ENCODE results near the gene PSMD10. TPM values are rescaled to one million over a fixed set of nuclear protein-coding genes. Genes with fewer than 3 reads are reported as not detected.

PSMD10 gene
- polyA plus RNA-seq, 2 donors, result 35.9 to 39.4 TPM

GRCh38 chrX:108088511-108088910, 2.8 kb downstream of the PSMD10 start:
- H3K9me3 ChIP-seq (ENCODE audit: control insufficient read depth in 2 of 2, insufficient read depth in 1 of 2, low read depth in 1 of 2, low read length in 1 of 2), result no peaks in the 10 kb centered on the region
- no peak overlapping the region for H3K4me3 ChIP-seq (ENCODE audit: low read depth in 1 of 2, low read length in 2 of 2)
- no peaks in the 10 kb centered on the region for H3K36me3 ChIP-seq (ENCODE audit: control insufficient read depth in 2 of 2, insufficient read depth in 2 of 2, low read length in 1 of 2)
- H3K4me1 ChIP-seq (ENCODE audit: control insufficient read depth in 2 of 2, insufficient read depth in 2 of 2, low read length in 1 of 2), result no peaks in the 10 kb centered on the region
- no peak overlapping the region for H3K27ac ChIP-seq (ENCODE audit: low read depth in 2 of 2, low read length in 1 of 2)
- H3K27me3 ChIP-seq (ENCODE audit: control insufficient read depth in 1 of 2, insufficient read depth in 2 of 2, low read length in 2 of 2), result peaks cover 0 to 3% of the 10 kb centered on the region in 2 donors
- WGBS, 2 donors, result 52 to 80% methylated on average over 1 of the region's 1 CpG

- H3K36me3 ChIP-seq (ENCODE audit: control insufficient read depth in 2 of 2, insufficient read depth in 2 of 2, low read length in 1 of 2), result no peaks in the 10 kb centered on the region
- no peaks in the 10 kb centered on the region for H3K4me1 ChIP-seq (ENCODE audit: control insufficient read depth in 2 of 2, insufficient read depth in 2 of 2, low read length in 1 of 2)
- H3K27ac ChIP-seq (ENCODE audit: low read depth in 2 of 2, low read length in 1 of 2), result no peak overlapping the region
- no peak overlapping the region for H3K4me3 ChIP-seq (ENCODE audit: low read depth in 1 of 2, low read length in 2 of 2)
- WGBS, 2 donors, result 80 to 94% methylated on average over 6 of the region's 6 CpGs
- H3K9me3 ChIP-seq (ENCODE audit: control insufficient read depth in 2 of 2, insufficient read depth in 1 of 2, low read depth in 1 of 2, low read length in 1 of 2), result no peaks in the 10 kb centered on the region
- H3K27me3 ChIP-seq (ENCODE audit: control insufficient read depth in 1 of 2, insufficient read depth in 2 of 2, low read length in 2 of 2), result peaks cover 0 to 3% of the 10 kb centered on the region in 2 donors
Observed at GRCh38 chrX:108087792-108088191, 3.5 kb downstream of the PSMD10 start.

- WGBS, 2 donors, result 76 to 93% methylated on average over 2 of the region's 2 CpGs
Observed at GRCh38 chrX:108081110-108081509, 10.2 kb downstream of the PSMD10 start.

GRCh38 chrX:108072746-108073145, 18.6 kb downstream of the PSMD10 start:
- Histone ChIP-seq H3K27ac (ENCODE audit: low read depth in 2 of 2, low read length in 1 of 2) (no peak overlapping the region), H3K4me1 (ENCODE audit: control insufficient read depth in 2 of 2, insufficient read depth in 2 of 2, low read length in 1 of 2) (no peaks in the 10 kb centered on the region), H3K9me3 (ENCODE audit: control insufficient read depth in 2 of 2, insufficient read depth in 1 of 2, low read depth in 1 of 2, low read length in 1 of 2) (no peaks in the 10 kb centered on the region), H3K27me3 (ENCODE audit: control insufficient read depth in 1 of 2, insufficient read depth in 2 of 2, low read length in 2 of 2) (peaks cover 0 to 2% of the 10 kb centered on the region in 2 donors), H3K4me3 (ENCODE audit: low read depth in 1 of 2, low read length in 2 of 2) (no peak overlapping the region), H3K36me3 (ENCODE audit: control insufficient read depth in 2 of 2, insufficient read depth in 2 of 2, low read length in 1 of 2) (no peaks in the 10 kb centered on the region)
- WGBS, 2 donors, result 81 to 84% methylated on average over 5 of the region's 5 CpGs

More at GRCh38 chrX:108081110-108081509, 10.2 kb downstream of the PSMD10 start:
- no peaks in the 10 kb centered on the region for H3K4me1 ChIP-seq (ENCODE audit: control insufficient read depth in 2 of 2, insufficient read depth in 2 of 2, low read length in 1 of 2)
- no peak overlapping the region for H3K4me3 ChIP-seq (ENCODE audit: low read depth in 1 of 2, low read length in 2 of 2)
- peaks cover 0 to 3% of the 10 kb centered on the region in 2 donors for H3K27me3 ChIP-seq (ENCODE audit: control insufficient read depth in 1 of 2, insufficient read depth in 2 of 2, low read length in 2 of 2)
- no peak overlapping the region for H3K27ac ChIP-seq (ENCODE audit: low read depth in 2 of 2, low read length in 1 of 2)
- no peaks in the 10 kb centered on the region for H3K9me3 ChIP-seq (ENCODE audit: control insufficient read depth in 2 of 2, insufficient read depth in 1 of 2, low read depth in 1 of 2, low read length in 1 of 2)
- H3K36me3 ChIP-seq (ENCODE audit: control insufficient read depth in 2 of 2, insufficient read depth in 2 of 2, low read length in 1 of 2), result no peaks in the 10 kb centered on the region

- no peak overlapping the region for H3K4me3 ChIP-seq (ENCODE audit: low read depth in 1 of 2, low read length in 2 of 2)
- H3K27ac ChIP-seq (ENCODE audit: low read depth in 2 of 2, low read length in 1 of 2), result no peak overlapping the region
- H3K4me1 ChIP-seq (ENCODE audit: control insufficient read depth in 2 of 2, insufficient read depth in 2 of 2, low read length in 1 of 2), result no peaks in the 10 kb centered on the region
- 71 to 77% methylated on average over 1 of the region's 1 CpG for WGBS, 2 donors
- H3K9me3 ChIP-seq (ENCODE audit: control insufficient read depth in 2 of 2, insufficient read depth in 1 of 2, low read depth in 1 of 2, low read length in 1 of 2), result no peaks in the 10 kb centered on the region
- no peaks in the 10 kb centered on the region for H3K36me3 ChIP-seq (ENCODE audit: control insufficient read depth in 2 of 2, insufficient read depth in 2 of 2, low read length in 1 of 2)
- H3K27me3 ChIP-seq (ENCODE audit: control insufficient read depth in 1 of 2, insufficient read depth in 2 of 2, low read length in 2 of 2), result peaks cover 0 to 2% of the 10 kb centered on the region in 2 donors
Observed at GRCh38 chrX:108071578-108071977, 19.8 kb downstream of the PSMD10 start.

GRCh38 chrX:108070891-108071290, 20.5 kb downstream of the PSMD10 start:
- Histone ChIP-seq H3K27me3 (ENCODE audit: control insufficient read depth in 1 of 2, insufficient read depth in 2 of 2, low read length in 2 of 2) (peaks cover 0 to 2% of the 10 kb centered on the region in 2 donors), H3K9me3 (ENCODE audit: control insufficient read depth in 2 of 2, insufficient read depth in 1 of 2, low read depth in 1 of 2, low read length in 1 of 2) (no peaks in the 10 kb centered on the region), H3K36me3 (ENCODE audit: control insufficient read depth in 2 of 2, insufficient read depth in 2 of 2, low read length in 1 of 2) (no peaks in the 10 kb centered on the region), H3K27ac (ENCODE audit: low read depth in 2 of 2, low read length in 1 of 2) (no peak overlapping the region), H3K4me1 (ENCODE audit: control insufficient read depth in 2 of 2, insufficient read depth in 2 of 2, low read length in 1 of 2) (no peaks in the 10 kb centered on the region), H3K4me3 (ENCODE audit: low read depth in 1 of 2, low read length in 2 of 2) (no peak overlapping the region)
- WGBS, 2 donors, result 23 to 36% methylated on average over 4 of the region's 4 CpGs

GRCh38 chrX:108068121-108068520, 23.2 kb downstream of the PSMD10 start:
- H3K4me3 ChIP-seq (ENCODE audit: low read depth in 1 of 2, low read length in 2 of 2), result no peak overlapping the region
- no peaks in the 10 kb centered on the region for H3K36me3 ChIP-seq (ENCODE audit: control insufficient read depth in 2 of 2, insufficient read depth in 2 of 2, low read length in 1 of 2)
- no peaks in the 10 kb centered on the region for H3K9me3 ChIP-seq (ENCODE audit: control insufficient read depth in 2 of 2, insufficient read depth in 1 of 2, low read depth in 1 of 2, low read length in 1 of 2)
- H3K27me3 ChIP-seq (ENCODE audit: control insufficient read depth in 1 of 2, insufficient read depth in 2 of 2, low read length in 2 of 2), result peaks cover 0 to 4% of the 10 kb centered on the region in 2 donors
- H3K27ac ChIP-seq (ENCODE audit: low read depth in 2 of 2, low read length in 1 of 2), result no peak overlapping the region
- H3K4me1 ChIP-seq (ENCODE audit: control insufficient read depth in 2 of 2, insufficient read depth in 2 of 2, low read length in 1 of 2), result no peaks in the 10 kb centered on the region
- 39 to 43% methylated on average over 1 of the region's 1 CpG for WGBS, 2 donors

GRCh38 chrX:108064613-108065012, 26.7 kb downstream of the PSMD10 start:
- no peak overlapping the region for H3K4me3 ChIP-seq (ENCODE audit: low read depth in 1 of 2, low read length in 2 of 2)
- 66 to 79% methylated on average over 2 of the region's 2 CpGs for WGBS, 2 donors
- no peak overlapping the region for H3K27ac ChIP-seq (ENCODE audit: low read depth in 2 of 2, low read length in 1 of 2)
- peaks cover 0 to 4% of the 10 kb centered on the region in 2 donors for H3K27me3 ChIP-seq (ENCODE audit: control insufficient read depth in 1 of 2, insufficient read depth in 2 of 2, low read length in 2 of 2)
- H3K4me1 ChIP-seq (ENCODE audit: control insufficient read depth in 2 of 2, insufficient read depth in 2 of 2, low read length in 1 of 2), result no peaks in the 10 kb centered on the region
- H3K36me3 ChIP-seq (ENCODE audit: control insufficient read depth in 2 of 2, insufficient read depth in 2 of 2, low read length in 1 of 2), result no peaks in the 10 kb centered on the region
- H3K9me3 ChIP-seq (ENCODE audit: control insufficient read depth in 2 of 2, insufficient read depth in 1 of 2, low read depth in 1 of 2, low read length in 1 of 2), result no peaks in the 10 kb centered on the region

GRCh38 chrX:108064001-108064400, 27.3 kb downstream of the PSMD10 start:
- Histone ChIP-seq H3K36me3 (ENCODE audit: control insufficient read depth in 2 of 2, insufficient read depth in 2 of 2, low read length in 1 of 2) (no peaks in the 10 kb centered on the region), H3K9me3 (ENCODE audit: control insufficient read depth in 2 of 2, insufficient read depth in 1 of 2, low read depth in 1 of 2, low read length in 1 of 2) (no peaks in the 10 kb centered on the region), H3K4me1 (ENCODE audit: control insufficient read depth in 2 of 2, insufficient read depth in 2 of 2, low read length in 1 of 2) (no peaks in the 10 kb centered on the region), H3K27me3 (ENCODE audit: control insufficient read depth in 1 of 2, insufficient read depth in 2 of 2, low read length in 2 of 2) (peaks cover 0 to 4% of the 10 kb centered on the region in 2 donors), H3K4me3 (ENCODE audit: low read depth in 1 of 2, low read length in 2 of 2) (no peak overlapping the region), H3K27ac (ENCODE audit: low read depth in 2 of 2, low read length in 1 of 2) (no peak overlapping the region)
- 71 to 86% methylated on average over 1 of the region's 1 CpG for WGBS, 2 donors

GRCh38 chrX:108059801-108060200, 31.5 kb downstream of the PSMD10 start:
- H3K27me3 ChIP-seq (ENCODE audit: control insufficient read depth in 1 of 2, insufficient read depth in 2 of 2, low read length in 2 of 2), result peaks cover 0 to 11% of the 10 kb centered on the region in 2 donors
- no peaks in the 10 kb centered on the region for H3K9me3 ChIP-seq (ENCODE audit: control insufficient read depth in 2 of 2, insufficient read depth in 1 of 2, low read depth in 1 of 2, low read length in 1 of 2)
- H3K36me3 ChIP-seq (ENCODE audit: control insufficient read depth in 2 of 2, insufficient read depth in 2 of 2, low read length in 1 of 2), result no peaks in the 10 kb centered on the region
- H3K4me1 ChIP-seq (ENCODE audit: control insufficient read depth in 2 of 2, insufficient read depth in 2 of 2, low read length in 1 of 2), result no peaks in the 10 kb centered on the region
- whole genome bisulfite sequencing, 2 donors, result 80 to 93% methylated on average over 1 of the region's 1 CpG
- no peak overlapping the region for H3K4me3 ChIP-seq (ENCODE audit: low read depth in 1 of 2, low read length in 2 of 2)
- no peak overlapping the region for H3K27ac ChIP-seq (ENCODE audit: low read depth in 2 of 2, low read length in 1 of 2)
